SU-DHL-6 (cell line): ENCODE results near the gene SDC1.

Source experiments
- H2AFZ ChIP-seq: fragments of 200-600 bp; sonication (generic); 2 replicates; pipeline ENCODE4 v1.6.1; 2014; ENCODE audit warnings: low read depth, mild to moderate bottlenecking, moderate library complexity, mixed read lengths, antibody characterized with exemption, low read length; ENCODE audit not compliant: severe bottlenecking
- H3F3A ChIP-seq: fragments of 200-600 bp; shearing (Covaris generic); 2 replicates; pipeline ENCODE4 v1.6.0; 2016; ENCODE audit warnings: antibody characterized with exemption, mild to moderate bottlenecking; ENCODE audit not compliant: insufficient read depth
- H3K27ac ChIP-seq: fragments of 200-600 bp; sonication (generic); 2 replicates; pipeline ENCODE4 v1.5.1; 2016; ENCODE audit warnings: low read depth, mild to moderate bottlenecking, low read length, moderate library complexity, mixed read lengths
- H3K27me3 ChIP-seq: fragments of 200-600 bp; sonication (generic), shearing (Covaris generic); 2 replicates; pipeline ENCODE4 v1.6.0; 2014; ENCODE audit warnings: mild to moderate bottlenecking, low read length
- H3K36me3 ChIP-seq: fragments of 200-600 bp; sonication (generic); 2 replicates; pipeline ENCODE4 v1.6.1; 2014; ENCODE audit warnings: mild to moderate bottlenecking, low read length, mixed read lengths
- H3K4me2 ChIP-seq: fragments of 300-600, 200-600 bp; shearing (Covaris generic), sonication (generic); 2 replicates; pipeline ENCODE4 v1.6.0; 2014; ENCODE audit warnings: low read length, low read depth, mild to moderate bottlenecking; ENCODE audit not compliant: poor library complexity, severe bottlenecking
- H3K4me3 ChIP-seq: fragments of 200-600 bp; sonication (generic); 2 replicates; pipeline ENCODE4 v1.5.1; 2014; ENCODE audit warnings: antibody characterized with exemption, low read length, mild to moderate bottlenecking, mixed read lengths; ENCODE audit not compliant: insufficient read depth, poor library complexity, severe bottlenecking
- H3K79me2 ChIP-seq: fragments of 200-600 bp; sonication (generic); 2 replicates; pipeline ENCODE4 v1.6.1; 2014; ENCODE audit warnings: mild to moderate bottlenecking, low read length, moderate library complexity; ENCODE audit not compliant: insufficient read depth
- H3K9ac ChIP-seq: fragments of 200-600 bp; sonication (generic); 2 replicates; pipeline ENCODE4 v1.7.0; 2014; ENCODE audit warnings: mild to moderate bottlenecking, low read length
- H3K9me2 ChIP-seq: fragments of 200-600 bp; sonication (generic); replicated peaks from 2 replicates; pipeline ENCODE4 v1.6.1; 2014; ENCODE audit warnings: low read length; ENCODE audit not compliant: insufficient read depth
- H3K9me3 ChIP-seq: fragments of 200-600 bp; sonication (generic); 2 replicates; pipeline ENCODE4 v1.6.1; 2014; ENCODE audit warnings: low read length, mixed read lengths; ENCODE audit not compliant: insufficient read depth
- H4K20me1 ChIP-seq: fragments of 200-600 bp; sonication (generic); 2 replicates; pipeline ENCODE4 v1.6.1; 2014; ENCODE audit warnings: low read depth, mild to moderate bottlenecking, antibody characterized with exemption, low read length, moderate library complexity, mixed read lengths
- EZH2phosphoT487 ChIP-seq: fragments of 200-600 bp; sonication (generic), shearing (Covaris generic); conservative IDR thresholded peaks from 2 replicates; pipeline ENCODE4 v1.6.1; 2018; ENCODE audit warnings: mild to moderate bottlenecking, antibody characterized with exemption, low read length, moderate library complexity, mixed read lengths
- TF ChIP-seq, protein P1 (sequence below): fragments of 200-600 bp; sonication (generic); IDR thresholded peaks from one replicate; pipeline ENCODE4 v1.5.1; 2017; ENCODE audit warnings: antibody characterized with exemption, mild to moderate bottlenecking, low read length, moderate library complexity; ENCODE audit not compliant: insufficient read depth, poor library complexity, severe bottlenecking

The SDC1 gene

GRCh38 chr2:20186078-20186854 lies 38.7 kb downstream of the SDC1 start:
- no peak overlapping the region for H3K9ac ChIP-seq
- no peak overlapping the region for H3K27ac ChIP-seq
- no peaks in the 10 kb centered on the region for H3F3A ChIP-seq
- no peaks in the 10 kb centered on the region for H3K27me3 ChIP-seq
- H4K20me1 ChIP-seq, result no peaks in the 10 kb centered on the region
- H3K79me2 ChIP-seq, result no peaks in the 10 kb centered on the region
- H3K4me3 ChIP-seq, result no peak overlapping the region
- no peaks in the 10 kb centered on the region for H3K9me3 ChIP-seq
- H3K36me3 ChIP-seq, result no peaks in the 10 kb centered on the region
- no peak overlapping the region for H2AFZ ChIP-seq
- no peak overlapping the region for H3K4me2 ChIP-seq
- H3K9me2 ChIP-seq, result no peaks in the 10 kb centered on the region
- TF ChIP-seq, protein P1, sequence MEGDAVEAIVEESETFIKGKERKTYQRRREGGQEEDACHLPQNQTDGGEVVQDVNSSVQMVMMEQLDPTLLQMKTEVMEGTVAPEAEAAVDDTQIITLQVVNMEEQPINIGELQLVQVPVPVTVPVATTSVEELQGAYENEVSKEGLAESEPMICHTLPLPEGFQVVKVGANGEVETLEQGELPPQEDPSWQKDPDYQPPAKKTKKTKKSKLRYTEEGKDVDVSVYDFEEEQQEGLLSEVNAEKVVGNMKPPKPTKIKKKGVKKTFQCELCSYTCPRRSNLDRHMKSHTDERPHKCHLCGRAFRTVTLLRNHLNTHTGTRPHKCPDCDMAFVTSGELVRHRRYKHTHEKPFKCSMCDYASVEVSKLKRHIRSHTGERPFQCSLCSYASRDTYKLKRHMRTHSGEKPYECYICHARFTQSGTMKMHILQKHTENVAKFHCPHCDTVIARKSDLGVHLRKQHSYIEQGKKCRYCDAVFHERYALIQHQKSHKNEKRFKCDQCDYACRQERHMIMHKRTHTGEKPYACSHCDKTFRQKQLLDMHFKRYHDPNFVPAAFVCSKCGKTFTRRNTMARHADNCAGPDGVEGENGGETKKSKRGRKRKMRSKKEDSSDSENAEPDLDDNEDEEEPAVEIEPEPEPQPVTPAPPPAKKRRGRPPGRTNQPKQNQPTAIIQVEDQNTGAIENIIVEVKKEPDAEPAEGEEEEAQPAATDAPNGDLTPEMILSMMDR, result no peak
- no peak for TF ChIP-seq EZH2phosphoT487

- H3K79me2 ChIP-seq, result no peaks in the 10 kb centered on the region
- H3K9me3 ChIP-seq, result no peaks in the 10 kb centered on the region
- no peak overlapping the region for H2AFZ ChIP-seq
- H3K27me3 ChIP-seq, result no peaks in the 10 kb centered on the region
- H3K9me2 ChIP-seq, result no peaks in the 10 kb centered on the region
- H3F3A ChIP-seq, result no peaks in the 10 kb centered on the region
- H3K9ac ChIP-seq, result no peak overlapping the region
- H3K36me3 ChIP-seq, result no peaks in the 10 kb centered on the region
- H3K27ac ChIP-seq, result no peak overlapping the region
- H4K20me1 ChIP-seq, result no peaks in the 10 kb centered on the region
- H3K4me3 ChIP-seq, result no peak overlapping the region
- no peak overlapping the region for H3K4me2 ChIP-seq
- TF ChIP-seq, protein P1, result no peak
- TF ChIP-seq EZH2phosphoT487, result no peak
Measured at GRCh38 chr2:20185176-20186022, 39.5 kb downstream of the SDC1 start.

- H4K20me1 ChIP-seq, result no peaks in the 10 kb centered on the region
- no peaks in the 10 kb centered on the region for H3F3A ChIP-seq
- no peaks in the 10 kb centered on the region for H3K27me3 ChIP-seq
- no peak overlapping the region for H3K9ac ChIP-seq
- H3K4me2 ChIP-seq, result no peak overlapping the region
- H3K27ac ChIP-seq, result no peak overlapping the region
- H3K36me3 ChIP-seq, result no peaks in the 10 kb centered on the region
- no peaks in the 10 kb centered on the region for H3K79me2 ChIP-seq
- no peak overlapping the region for H2AFZ ChIP-seq
- no peaks in the 10 kb centered on the region for H3K9me2 ChIP-seq
- H3K9me3 ChIP-seq, result no peaks in the 10 kb centered on the region
- no peak overlapping the region for H3K4me3 ChIP-seq
- TF ChIP-seq, protein P1, result no peak
- no peak for TF ChIP-seq EZH2phosphoT487
Measured at GRCh38 chr2:20184067-20184938, 40.6 kb downstream of the SDC1 start.
